ENCODE data around the gene LRRC74A. TPM values are rescaled to one million over a fixed set of nuclear protein-coding genes. Genes with fewer than 3 reads are reported as not detected.

Gene LRRC74A
- total and polyA plus RNA-seq, 2 experiments from 2014 or later = not detected

GRCh38 chr14:76776428-76777251 is 49.6 kb upstream of the LRRC74A start:
- no peak overlapping the region for H3K4me3 ChIP-seq
- Mint-ChIP-seq H3K36me3 (ENCODE audit: low read depth) (peaks cover 5% of the 10 kb centered on the region; the same call in 1 of the 3 replicates), H3K4me1 (peaks cover 30% of the 10 kb centered on the region), H3K27ac (no peak overlapping the region), H3K27me3 (ENCODE audit: insufficient read depth, low read depth, poor library complexity) (peaks cover 18% of the 10 kb centered on the region), H3K4me3 (no peak overlapping the region), H3K9me3 (no peaks in the 10 kb centered on the region)
- H3K27ac ChIP-seq (ENCODE audit: low read depth) = no peak overlapping the region
- no peaks in the 10 kb centered on the region for H3K27me3 ChIP-seq (ENCODE audit: insufficient read depth)
- no peak overlapping the region for H3K4me2 ChIP-seq
- H3K36me3 ChIP-seq (ENCODE audit: insufficient read depth) = no peaks in the 10 kb centered on the region
- H3K9me2 ChIP-seq (ENCODE audit: insufficient read depth) = no peaks in the 10 kb centered on the region
- H3K4me1 ChIP-seq (ENCODE audit: insufficient read depth) = no peaks in the 10 kb centered on the region
- ATAC-seq (peak; percentile 46), DNase-seq (ENCODE audit: low spot score) (no peak)
- H3F3A ChIP-seq (replicated peaks; ENCODE audit: low read depth) = no peaks in the 10 kb centered on the region
- H4K20me1 ChIP-seq (replicated peaks; ENCODE audit: insufficient read depth) = no peaks in the 10 kb centered on the region
- no peaks in the 10 kb centered on the region for H3K79me2 ChIP-seq (replicated peaks; ENCODE audit: insufficient read depth)
- no peak overlapping the region for H2AFZ ChIP-seq
- TF ChIP-seq JUNB (IDR thresholded peaks at IDR 0.05; ENCODE audit: unreplicated experiment) (no peak), POLR2AphosphoS5 (IDR thresholded peaks at IDR 0.05; ENCODE audit: low read depth) (no peak), ZNF462 (CRISPR knock-in tag; IDR thresholded peaks at IDR 0.05) (no peak), CTCF (conservative IDR thresholded peaks at IDR 0.05; ENCODE audit: low read depth in 2 of 2) (no peak), STAT1 (IDR thresholded peaks at IDR 0.05; ENCODE audit: unreplicated experiment) (no peak), ETS1 (IDR thresholded peaks at IDR 0.05) (no peak), REST (IDR thresholded peaks at IDR 0.05; ENCODE audit: unreplicated experiment) (no peak), CREB1 (CRISPR knock-in tag; IDR thresholded peaks at IDR 0.05; ENCODE audit: low read depth) (no peak), ZNF331 (CRISPR knock-in tag; IDR thresholded peaks at IDR 0.05; ENCODE audit: low read depth) (no peak), EZH2phosphoT487 (IDR thresholded peaks at IDR 0.05; ENCODE audit: unreplicated experiment) (no peak), ZNF114 (CRISPR knock-in tag; IDR thresholded peaks at IDR 0.05) (no peak), EZH2 (IDR thresholded peaks at IDR 0.05; ENCODE audit: low read depth, unreplicated experiment) (no peak), NANOG (IDR thresholded peaks at IDR 0.05; ENCODE audit: borderline replicate concordance) (no peak)
